Spleen (tissue), 7 donors: ENCODE results near the gene SYDE2.

Source experiments
- POLR2A ChIP-seq, 3 donors: fragments of 450-650 bp; IDR thresholded peaks; one replicate each; pipeline ENCODE4 v1.5.1; 2017; ENCODE audit warnings: antibody characterized with exemption in 3 of 3, mild to moderate bottlenecking in 1 of 3
- POLR2AphosphoS5 ChIP-seq, 3 donors: sonication (generic); formaldehyde crosslinking; IDR thresholded peaks; one replicate each; pipeline ENCODE4 v1.5.1; 2017; ENCODE audit warnings: antibody characterized with exemption in 3 of 3
- TF ChIP-seq, protein P1 (sequence below), 11 experiments: fragments of 200-600 bp in 7 of 11; fragments of 450-650 bp in 4 of 11; sonication (generic) in 4 of 11; IDR thresholded peaks in 8 of 11; conservative IDR thresholded peaks in 3 of 11; 1 replicate in 7 of 11; 2 replicates in 4 of 11; pipeline versions ENCODE4 v1.4.0 to v1.8.0; 2016 to 2021; ENCODE audit warnings: antibody characterized with exemption in 11 of 11, inconsistent platforms in 4 of 11, mild to moderate bottlenecking in 1 of 11
- donor health status: DM: no; HTN: no; CAD: no; lungs with moderate emphysema.
- donor health status: DM: no; HTN: no; CAD: no.
- donor health status: DM: no; HTN: no; CAD: no.

DNA sequence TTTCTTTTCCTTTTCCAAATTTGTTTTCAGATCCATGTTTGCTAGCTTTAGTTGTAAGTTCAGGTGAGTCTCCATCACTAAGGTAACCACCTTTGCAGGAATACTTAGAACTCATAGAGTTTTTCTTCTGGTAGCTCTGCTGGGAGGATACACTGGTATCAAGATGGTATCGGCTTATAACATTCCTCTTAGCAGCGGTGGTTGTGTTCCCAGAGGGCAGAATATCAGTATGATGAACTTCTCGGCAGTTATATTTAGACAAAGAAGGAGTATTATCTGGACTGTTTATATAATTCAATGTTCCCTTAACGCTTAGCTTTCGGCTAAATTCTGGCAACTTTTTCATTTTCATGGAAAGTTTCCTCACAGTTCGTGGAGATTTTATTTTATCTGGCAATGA lies 18.1 kb downstream of the SYDE2 start:
- TF ChIP-seq POLR2A (IDR thresholded peaks at IDR 0.05): no peak
- TF ChIP-seq, protein P1, sequence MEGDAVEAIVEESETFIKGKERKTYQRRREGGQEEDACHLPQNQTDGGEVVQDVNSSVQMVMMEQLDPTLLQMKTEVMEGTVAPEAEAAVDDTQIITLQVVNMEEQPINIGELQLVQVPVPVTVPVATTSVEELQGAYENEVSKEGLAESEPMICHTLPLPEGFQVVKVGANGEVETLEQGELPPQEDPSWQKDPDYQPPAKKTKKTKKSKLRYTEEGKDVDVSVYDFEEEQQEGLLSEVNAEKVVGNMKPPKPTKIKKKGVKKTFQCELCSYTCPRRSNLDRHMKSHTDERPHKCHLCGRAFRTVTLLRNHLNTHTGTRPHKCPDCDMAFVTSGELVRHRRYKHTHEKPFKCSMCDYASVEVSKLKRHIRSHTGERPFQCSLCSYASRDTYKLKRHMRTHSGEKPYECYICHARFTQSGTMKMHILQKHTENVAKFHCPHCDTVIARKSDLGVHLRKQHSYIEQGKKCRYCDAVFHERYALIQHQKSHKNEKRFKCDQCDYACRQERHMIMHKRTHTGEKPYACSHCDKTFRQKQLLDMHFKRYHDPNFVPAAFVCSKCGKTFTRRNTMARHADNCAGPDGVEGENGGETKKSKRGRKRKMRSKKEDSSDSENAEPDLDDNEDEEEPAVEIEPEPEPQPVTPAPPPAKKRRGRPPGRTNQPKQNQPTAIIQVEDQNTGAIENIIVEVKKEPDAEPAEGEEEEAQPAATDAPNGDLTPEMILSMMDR (IDR thresholded peaks at IDR 0.05 in 8 of 11, conservative IDR thresholded peaks at IDR 0.05 in 3 of 11): no peak
- TF ChIP-seq POLR2AphosphoS5 (IDR thresholded peaks at IDR 0.05): no peak
